GM13976 (cell line): ENCODE measurements around the gene TYW1B.
"Not testable (repeated sequence)": the region's sequence is repeated elsewhere in the genome, so short reads cannot be mapped to it uniquely, and the experiment has no call there.

Experiments
- DNase-seq: peaks from one replicate; pipeline ENCODE4 v3.0.0; 2012; ENCODE audit warnings: low spot score
- in situ Hi-C: fragments of 300-500 bp; cut with MboI; formaldehyde crosslinking; loops from one replicate; pipeline ENCODE4 v1.12.0; 2022; ENCODE audit warnings: low sequenced_read_pairs, mixed read lengths, inconsistent platforms; ENCODE audit not compliant: unreplicated experiment
- TF ChIP-seq, protein P1 (sequence below): IDR thresholded peaks from 2 replicates; pipeline ENCODE4 v1.5.1; 2012; ENCODE audit warnings: borderline replicate concordance, mild to moderate bottlenecking; ENCODE audit not compliant: insufficient read depth; ENCODE audit errors: extremely low read depth, missing control alignments, control extremely low read depth

Gene TYW1B

DNA sequence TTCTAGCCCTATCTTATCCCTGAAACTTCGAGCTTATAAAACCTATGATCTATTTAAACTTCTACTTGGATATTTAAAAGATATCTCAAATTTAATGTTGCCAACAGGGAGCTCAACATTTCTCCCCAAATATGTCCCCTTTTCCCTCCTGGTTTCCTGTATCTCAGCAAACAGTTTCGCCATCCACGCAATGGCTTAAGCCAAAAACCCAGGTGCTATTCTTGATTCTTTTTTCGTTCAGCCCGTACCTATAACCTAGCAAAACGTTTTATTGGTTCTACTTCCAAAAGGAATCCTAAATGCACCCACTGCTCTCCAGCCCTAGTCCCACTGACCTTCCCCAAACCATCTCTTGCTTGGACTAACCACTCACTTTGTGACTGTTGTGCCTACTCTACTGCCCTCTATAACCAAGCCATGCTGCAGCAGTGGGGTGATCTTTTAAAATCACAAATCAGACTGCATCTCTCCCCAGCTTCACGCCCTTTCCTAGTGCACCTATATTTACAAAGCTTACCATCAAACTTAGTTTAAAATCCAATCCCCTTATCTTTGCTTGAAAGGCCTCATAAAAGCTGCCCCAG lies 201.5 kb downstream of the TYW1B start:
- DNase-seq, in situ Hi-C loops: not testable (repeated sequence)

DNA sequence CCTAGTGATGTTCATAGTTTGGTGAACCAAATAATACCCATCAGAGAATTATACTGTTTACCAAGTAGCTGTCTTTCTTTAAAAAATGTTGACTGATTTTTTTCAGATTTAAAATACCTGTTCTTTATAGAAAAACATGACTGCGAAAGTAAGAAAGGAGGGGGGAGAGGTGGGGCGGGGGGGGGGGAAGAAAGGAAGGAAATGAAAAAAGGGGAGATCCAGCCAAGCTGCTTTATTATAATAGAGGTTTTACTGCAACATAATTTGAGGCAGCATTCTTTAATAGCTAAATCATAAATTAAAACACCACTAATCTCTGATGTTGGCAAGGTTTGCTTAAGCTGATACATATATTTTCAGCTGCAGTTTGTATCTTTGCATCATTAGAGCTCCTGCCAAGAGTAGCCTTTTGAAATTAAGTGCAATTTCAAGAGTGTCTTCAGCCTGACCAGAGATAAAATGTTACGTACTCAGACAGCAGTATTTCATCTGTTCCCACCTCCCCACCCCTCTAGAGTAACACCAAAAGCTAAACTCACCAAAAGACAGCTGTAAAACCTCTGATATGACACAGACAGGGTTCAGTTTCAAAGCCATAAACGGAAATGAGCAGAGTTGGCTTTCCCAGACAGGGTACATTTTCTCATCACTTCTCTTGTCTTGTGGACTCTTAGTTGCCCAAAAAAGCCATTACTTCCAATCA lies 202.1 kb downstream of the TYW1B start:
- DNase-seq, in situ Hi-C loops: not testable (repeated sequence)

DNA sequence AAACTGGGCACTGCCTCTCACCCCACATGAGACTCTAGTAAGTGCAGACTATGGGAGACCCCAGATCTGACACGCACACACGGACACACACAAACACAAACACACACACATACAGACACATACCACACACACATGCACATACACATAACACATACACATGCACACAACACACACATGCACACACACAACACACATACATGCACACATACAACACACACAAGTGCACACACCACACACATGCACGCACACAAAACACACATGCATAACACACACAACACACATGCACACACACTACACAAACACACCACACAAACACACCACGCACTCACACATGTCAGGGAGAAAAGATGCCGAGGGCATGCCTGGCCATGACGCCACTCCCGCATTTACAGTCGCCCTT lies 205.5 kb downstream of the TYW1B start:
- DNase-seq, result no peak
- in situ Hi-C loops, result no loop called here
- TF ChIP-seq, protein P1, sequence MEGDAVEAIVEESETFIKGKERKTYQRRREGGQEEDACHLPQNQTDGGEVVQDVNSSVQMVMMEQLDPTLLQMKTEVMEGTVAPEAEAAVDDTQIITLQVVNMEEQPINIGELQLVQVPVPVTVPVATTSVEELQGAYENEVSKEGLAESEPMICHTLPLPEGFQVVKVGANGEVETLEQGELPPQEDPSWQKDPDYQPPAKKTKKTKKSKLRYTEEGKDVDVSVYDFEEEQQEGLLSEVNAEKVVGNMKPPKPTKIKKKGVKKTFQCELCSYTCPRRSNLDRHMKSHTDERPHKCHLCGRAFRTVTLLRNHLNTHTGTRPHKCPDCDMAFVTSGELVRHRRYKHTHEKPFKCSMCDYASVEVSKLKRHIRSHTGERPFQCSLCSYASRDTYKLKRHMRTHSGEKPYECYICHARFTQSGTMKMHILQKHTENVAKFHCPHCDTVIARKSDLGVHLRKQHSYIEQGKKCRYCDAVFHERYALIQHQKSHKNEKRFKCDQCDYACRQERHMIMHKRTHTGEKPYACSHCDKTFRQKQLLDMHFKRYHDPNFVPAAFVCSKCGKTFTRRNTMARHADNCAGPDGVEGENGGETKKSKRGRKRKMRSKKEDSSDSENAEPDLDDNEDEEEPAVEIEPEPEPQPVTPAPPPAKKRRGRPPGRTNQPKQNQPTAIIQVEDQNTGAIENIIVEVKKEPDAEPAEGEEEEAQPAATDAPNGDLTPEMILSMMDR, result no peak

DNA sequence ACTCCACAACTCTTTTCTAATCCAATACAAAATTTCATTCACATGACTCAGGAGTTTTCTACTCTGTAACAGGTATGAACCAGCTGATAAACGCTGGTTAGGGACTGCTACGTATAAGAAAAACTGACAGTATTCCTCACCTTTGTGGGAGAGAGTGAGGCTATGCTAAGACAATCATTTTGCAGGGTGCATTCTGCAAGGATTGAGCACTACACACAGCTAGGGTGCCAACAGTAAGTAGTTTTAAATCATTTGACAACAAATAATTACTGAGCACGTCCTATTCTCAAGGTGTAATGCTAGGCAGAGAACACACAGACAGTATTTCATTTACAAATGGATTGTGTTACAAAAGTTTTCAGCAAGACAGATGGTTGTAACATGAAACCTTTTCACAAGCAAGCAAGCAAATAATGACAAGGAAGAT lies 206.2 kb downstream of the TYW1B start:
- in situ Hi-C loops, DNase-seq: not testable (repeated sequence)

DNA sequence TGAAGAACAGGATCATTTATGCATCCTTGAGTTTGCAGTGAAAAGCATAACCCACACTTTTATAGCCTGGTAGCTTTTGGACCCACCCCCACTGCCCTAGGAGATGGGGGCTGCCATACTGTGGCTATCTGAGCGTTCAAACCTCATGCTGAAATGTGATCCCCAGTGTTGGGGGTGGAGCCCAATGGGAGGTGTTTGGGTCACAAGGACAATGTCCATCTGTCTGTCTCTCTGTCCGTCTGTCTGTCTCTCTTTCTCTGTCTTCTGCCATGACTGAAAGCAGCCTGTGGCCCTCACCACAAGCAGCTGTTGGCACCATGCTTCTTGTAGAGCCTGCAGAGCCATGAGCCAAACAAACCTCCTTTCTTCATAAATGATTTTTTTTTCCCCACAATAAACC lies 207.1 kb downstream of the TYW1B start:
- DNase-seq, in situ Hi-C loops: not testable (repeated sequence)

DNA sequence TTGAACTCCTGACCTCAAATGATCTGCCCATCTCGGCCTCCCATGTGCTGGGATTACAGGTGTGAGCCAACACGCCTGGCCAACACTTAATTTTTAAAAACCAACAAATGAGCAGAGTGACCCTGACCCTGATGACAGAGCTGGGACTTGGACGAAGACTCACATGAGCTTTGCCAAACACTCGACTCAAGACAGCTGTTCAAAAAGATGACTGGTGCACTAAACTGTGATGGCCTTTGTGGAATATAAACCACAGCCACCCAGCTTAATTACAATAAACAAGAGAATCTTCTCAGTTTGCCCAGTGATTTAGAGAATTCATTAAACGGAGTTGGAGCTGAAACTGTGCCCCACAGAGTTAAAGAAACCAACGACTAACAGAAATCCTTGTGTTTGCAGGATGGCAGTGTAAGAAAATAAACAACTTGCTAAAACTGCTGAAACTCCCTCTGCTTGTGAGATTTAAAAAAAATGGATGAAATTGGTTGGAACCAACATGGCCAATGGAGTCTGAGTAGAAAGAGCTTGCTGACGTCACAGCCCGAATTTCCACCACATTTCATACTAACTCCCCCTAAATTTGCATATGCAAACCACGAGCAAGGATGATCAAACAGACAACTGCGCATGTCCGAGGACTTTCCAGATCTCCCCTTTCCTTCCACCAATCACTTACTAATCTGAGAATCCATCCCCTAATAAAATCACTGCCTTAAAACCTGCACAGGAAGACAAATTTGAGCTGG lies 209.4 kb downstream of the TYW1B start:
- in situ Hi-C loops, DNase-seq: not testable (repeated sequence)

DNA sequence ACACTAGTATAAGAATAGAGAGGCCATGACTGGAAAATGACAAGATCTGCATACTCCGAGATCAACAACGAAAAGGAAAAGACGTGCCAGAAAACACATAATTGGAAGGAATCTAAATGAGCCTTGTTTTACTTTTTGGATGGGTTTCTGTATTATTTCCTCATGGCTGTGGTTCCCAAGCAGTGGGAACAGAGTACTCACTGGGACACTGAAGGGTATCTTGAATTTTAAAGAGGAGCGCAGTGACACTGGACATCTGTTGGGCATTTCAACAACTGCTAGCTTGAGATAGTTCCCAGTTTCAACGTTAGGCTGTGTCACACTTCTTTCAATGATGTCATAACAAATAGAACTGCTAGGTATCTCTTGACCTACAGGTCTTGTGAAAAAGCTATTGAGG lies 218.2 kb downstream of the TYW1B start:
- in situ Hi-C loops, DNase-seq: not testable (repeated sequence)

DNA sequence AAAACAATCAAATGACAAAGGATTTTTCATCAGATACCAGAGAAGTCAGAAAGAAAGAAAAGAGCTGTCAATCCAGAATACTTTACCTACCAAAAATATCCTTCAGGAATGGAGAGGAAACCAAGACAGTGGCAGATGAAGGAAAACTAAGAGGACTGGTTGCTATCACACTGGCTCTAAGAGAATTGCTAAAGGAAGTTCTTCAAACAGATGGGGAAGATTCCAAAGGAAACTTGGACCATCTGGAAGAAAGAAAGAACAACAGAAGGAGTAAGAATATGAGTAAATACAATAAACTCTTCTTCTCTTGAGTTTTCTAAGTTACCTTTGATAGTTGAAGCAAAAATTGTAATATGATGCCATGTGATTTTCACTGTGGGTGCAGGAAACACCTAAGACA lies 220.0 kb downstream of the TYW1B start:
- in situ Hi-C loops, result not testable (repeated sequence)

DNA sequence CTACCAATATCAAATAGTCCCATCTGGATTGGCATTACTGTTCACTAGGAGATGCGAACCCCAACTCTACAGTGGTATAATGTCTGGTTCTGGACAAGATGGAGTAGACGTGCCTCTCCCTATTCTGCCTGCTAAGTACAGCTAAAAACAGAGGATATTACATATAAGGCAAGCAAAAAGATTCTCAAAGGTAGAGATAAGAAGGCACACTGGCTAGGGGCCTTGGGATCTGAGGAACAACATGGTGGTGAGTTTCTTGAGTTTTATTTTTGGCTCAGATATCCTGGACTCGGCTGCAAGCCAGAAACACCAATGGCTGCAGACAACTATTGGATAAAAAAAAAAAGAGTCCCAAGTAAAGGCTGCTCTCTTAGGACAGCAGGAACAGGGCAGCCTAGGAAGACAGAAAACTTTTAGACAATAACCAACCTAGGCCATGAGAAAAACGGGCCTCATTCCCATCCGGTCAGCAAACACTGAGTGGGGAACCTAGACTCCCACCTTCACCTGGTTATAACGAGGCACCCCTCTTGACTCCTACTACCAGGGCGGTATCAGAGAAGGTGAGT lies 222.1 kb downstream of the TYW1B start:
- DNase-seq, in situ Hi-C loops: not testable (repeated sequence)

More for the DNA sequence above, 220.0 kb downstream of the TYW1B start:
- DNase-seq, result not testable (repeated sequence)

DNA sequence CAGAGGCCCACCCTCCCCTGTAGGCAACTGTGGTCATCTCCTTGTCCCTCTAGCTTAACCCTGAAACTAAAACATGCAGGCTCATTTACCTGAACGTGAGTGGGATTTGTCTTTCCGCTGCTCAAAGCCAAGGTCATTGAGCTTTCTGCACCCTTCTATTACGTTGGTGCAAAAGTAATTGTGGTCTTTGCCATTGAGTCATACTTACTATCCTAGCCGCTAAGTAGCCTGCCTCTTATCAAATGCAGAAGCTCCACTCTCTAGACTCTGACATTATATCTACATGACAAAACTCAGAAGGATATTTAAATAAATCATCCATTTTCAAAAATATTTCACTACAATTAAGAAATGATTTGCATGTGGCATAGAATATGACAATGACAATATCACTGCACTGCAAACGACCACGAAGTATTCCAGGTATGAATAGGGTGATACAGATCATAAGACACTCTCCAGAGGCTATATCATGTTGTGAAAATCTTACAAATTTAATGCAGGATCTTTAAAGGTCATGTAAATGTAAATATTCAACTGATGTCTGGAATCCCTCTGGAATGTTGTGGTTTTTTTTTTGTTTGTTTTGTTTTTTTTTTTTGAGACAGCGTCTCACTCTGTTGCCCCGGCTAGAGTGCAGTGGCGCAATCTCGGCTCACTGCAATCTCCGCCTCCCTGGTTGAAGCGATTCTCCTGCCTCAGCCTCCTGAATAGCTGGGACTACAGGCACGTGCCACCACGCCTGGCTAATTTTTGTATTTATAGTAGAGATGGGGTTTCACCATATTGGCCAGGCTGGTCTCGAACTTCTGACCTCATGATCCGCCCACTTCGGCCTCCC lies 223.0 kb downstream of the TYW1B start:
- DNase-seq, in situ Hi-C loops: not testable (repeated sequence)

DNA sequence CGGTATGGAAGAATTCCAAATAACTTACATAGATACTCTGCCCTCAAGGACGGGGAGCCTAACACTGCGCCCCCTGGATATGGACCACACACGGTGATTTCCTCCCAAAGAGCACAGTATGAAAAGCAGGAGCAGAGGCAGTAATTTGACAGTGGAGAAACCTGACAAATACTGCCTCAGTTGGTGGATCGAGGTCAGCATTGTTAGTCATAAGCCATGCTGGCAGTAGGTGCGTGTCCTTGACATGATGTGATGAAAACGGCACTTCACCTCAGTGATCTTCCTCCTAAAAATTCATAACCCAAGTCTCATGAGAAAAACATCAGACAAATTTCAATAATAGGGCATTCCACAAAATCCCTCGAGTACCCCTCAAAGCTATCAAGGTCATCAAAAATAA lies 224.5 kb downstream of the TYW1B start:
- in situ Hi-C loops, DNase-seq: not testable (repeated sequence)

DNA sequence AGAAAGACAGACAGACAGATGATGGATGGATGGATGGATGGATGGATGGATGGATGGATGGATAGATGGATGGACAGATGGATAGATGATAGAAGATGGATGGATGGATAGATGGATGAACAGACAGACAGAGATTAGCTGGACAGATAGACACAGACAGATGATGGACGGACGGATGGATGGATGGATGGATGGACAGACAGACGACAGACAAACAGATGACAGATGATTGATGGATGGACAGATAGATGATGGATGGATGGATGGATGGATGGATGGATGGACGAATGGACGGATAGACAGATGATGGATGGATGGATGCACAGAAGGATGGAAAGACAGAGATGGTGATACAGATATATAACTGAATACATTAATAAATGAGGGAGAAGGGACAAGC lies 224.9 kb downstream of the TYW1B start:
- TF ChIP-seq, protein P1, result no peak
- no peak for DNase-seq
- in situ Hi-C loops, result no loop called here

DNA sequence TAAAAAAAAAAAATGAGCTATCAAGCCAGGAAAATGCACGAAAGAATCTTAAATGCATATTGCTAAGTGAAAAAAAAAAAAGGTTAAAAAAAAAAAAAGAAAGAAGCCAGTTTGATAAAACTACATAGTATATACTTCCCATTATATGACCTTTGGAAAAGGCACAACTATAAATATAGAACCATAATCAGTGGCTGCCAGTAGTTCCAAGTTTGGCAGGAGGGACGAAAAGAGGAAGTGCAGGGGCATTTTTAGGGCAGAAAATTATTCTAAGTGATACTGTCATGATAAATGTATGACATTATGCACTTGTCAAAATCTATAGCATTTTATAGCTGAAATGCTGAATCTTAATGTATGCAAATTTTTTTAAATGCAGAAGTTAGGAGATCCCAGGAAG lies 226.3 kb downstream of the TYW1B start:
- in situ Hi-C loops, DNase-seq: not testable (repeated sequence)

DNA sequence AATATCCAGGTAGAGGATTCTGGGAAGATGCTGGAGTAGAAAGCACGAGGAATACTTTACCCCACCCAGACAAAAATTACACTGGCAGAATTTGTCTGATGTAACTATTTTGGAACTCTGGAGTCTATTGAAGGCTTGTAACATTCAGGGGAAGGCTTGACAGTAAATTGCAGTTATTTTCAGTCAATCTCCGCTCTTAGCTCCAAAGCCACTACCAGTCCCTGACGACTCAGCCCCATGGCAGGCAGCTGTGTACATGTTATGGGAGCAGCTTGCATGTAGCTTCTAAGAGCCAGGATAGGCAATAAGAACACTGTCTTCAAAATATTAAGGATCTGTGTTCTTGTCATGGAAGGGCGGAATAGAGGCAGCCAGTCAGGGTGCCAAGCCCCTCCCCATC lies 238.0 kb downstream of the TYW1B start:
- in situ Hi-C loops, DNase-seq: not testable (repeated sequence)

DNA sequence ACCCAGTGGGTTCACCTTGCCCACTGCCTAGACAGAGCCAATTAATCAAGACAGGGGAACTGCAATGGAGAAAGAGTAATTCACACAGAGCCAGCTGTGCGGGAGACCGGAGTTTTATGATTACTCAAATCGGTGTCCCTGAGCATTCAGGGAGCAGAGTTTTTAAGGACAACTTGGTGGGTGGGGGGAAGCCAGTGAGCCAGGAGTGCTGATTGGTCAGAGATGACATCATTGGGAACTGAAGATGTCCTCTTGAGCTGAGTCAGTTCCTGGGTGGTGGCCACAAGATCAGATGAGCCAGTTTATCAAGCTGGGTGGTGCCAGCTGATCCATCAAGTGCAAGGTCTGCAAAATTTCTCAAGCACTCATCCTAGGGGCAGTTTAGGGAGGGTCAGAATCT lies 240.7 kb downstream of the TYW1B start:
- DNase-seq, in situ Hi-C loops: not testable (repeated sequence)
